GM12801 (cell line): ENCODE data around the gene HOXC11.

Experiments
- TF ChIP-seq, protein P1 (sequence below): IDR thresholded peaks from one replicate; pipeline ENCODE4 v1.5.1; 2011; ENCODE audit warnings: control low read depth; ENCODE audit not compliant: insufficient read length; ENCODE audit errors: extremely low read depth

HOXC11 gene

GRCh38 chr12:54002915-54003389 lies 30.0 kb downstream of the HOXC11 start:
- TF ChIP-seq, protein P1, sequence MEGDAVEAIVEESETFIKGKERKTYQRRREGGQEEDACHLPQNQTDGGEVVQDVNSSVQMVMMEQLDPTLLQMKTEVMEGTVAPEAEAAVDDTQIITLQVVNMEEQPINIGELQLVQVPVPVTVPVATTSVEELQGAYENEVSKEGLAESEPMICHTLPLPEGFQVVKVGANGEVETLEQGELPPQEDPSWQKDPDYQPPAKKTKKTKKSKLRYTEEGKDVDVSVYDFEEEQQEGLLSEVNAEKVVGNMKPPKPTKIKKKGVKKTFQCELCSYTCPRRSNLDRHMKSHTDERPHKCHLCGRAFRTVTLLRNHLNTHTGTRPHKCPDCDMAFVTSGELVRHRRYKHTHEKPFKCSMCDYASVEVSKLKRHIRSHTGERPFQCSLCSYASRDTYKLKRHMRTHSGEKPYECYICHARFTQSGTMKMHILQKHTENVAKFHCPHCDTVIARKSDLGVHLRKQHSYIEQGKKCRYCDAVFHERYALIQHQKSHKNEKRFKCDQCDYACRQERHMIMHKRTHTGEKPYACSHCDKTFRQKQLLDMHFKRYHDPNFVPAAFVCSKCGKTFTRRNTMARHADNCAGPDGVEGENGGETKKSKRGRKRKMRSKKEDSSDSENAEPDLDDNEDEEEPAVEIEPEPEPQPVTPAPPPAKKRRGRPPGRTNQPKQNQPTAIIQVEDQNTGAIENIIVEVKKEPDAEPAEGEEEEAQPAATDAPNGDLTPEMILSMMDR = no peak

DNA sequence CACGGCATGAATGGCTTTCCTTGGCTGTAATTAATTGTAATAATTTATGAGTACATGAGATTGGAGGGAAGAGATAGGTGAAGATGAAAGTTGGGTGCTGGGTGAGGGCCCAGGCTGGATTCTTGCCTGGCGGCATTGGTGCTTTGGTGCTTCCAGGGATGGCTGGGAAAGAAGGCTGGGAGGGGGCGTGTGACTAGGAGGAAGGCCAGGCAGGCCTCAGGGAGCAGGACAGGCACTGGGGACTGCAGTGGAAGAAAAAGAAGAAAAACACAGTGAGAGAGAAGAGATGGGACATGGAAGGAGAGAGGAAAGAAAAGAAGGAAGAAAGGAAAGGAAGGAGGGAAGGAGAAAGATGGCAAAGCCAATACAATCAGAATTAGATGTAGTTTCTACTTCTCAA lies 30.7 kb downstream of the HOXC11 start:
- TF ChIP-seq, protein P1 = no peak

GRCh38 chr12:54004063-54004840 lies 31.3 kb downstream of the HOXC11 start:
- TF ChIP-seq, protein P1 = no peak

- TF ChIP-seq, protein P1 = no peak
These were observed 32.1 kb downstream of the HOXC11 start for GRCh38 chr12:54004841-54005530.

DNA sequence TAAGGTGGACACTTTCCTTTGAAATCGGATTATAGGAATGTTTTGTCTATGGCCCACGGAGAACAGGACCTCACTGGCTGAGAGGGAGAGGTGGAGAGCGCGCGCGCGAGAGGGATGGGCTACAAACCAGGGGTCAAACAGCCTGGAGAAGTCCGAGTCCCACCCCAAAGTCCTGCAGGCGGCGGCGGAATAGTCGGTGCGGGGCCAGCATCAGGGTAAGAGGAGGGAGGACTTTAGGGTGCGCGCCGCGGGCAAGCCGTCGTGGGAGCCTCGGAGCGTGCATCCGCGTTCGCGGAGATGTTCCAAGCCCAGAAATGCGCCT lies 32.6 kb downstream of the HOXC11 start:
- TF ChIP-seq, protein P1 = no peak

DNA sequence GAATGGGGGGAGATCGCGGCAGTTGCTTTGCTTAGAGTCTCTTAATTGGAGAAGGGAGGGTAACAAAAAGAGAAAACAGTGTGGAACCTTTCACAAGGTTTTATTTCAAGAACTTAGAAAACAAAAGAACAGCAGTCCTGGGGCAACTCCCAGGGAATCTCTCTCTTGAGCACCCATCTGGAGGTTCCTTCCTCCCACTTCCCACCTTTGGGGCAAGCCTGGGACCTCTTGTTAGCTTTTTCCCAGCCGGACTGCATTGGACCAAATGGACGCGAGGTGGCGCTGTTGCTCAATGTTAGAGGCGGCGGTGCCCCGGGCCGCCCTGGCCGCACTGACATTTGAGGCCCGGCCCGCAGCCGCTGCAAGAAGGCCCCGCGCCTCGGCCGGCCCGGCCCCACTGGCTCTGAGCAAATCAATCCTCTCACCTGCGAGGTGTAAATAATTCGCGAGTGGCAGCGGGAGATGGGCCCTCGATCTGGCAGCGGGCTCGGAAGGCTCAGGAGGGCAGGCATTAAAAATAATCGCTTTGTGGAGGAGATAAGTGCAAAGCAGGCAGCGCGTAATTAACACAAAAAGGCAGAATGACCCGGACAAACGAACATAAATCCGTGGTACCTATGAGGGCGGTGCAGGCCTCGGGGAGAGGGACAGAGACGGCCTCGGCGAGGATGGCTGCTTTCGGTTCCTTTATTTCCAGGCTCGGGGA lies 33.1 kb downstream of the HOXC11 start:
- TF ChIP-seq, protein P1 = no peak

DNA sequence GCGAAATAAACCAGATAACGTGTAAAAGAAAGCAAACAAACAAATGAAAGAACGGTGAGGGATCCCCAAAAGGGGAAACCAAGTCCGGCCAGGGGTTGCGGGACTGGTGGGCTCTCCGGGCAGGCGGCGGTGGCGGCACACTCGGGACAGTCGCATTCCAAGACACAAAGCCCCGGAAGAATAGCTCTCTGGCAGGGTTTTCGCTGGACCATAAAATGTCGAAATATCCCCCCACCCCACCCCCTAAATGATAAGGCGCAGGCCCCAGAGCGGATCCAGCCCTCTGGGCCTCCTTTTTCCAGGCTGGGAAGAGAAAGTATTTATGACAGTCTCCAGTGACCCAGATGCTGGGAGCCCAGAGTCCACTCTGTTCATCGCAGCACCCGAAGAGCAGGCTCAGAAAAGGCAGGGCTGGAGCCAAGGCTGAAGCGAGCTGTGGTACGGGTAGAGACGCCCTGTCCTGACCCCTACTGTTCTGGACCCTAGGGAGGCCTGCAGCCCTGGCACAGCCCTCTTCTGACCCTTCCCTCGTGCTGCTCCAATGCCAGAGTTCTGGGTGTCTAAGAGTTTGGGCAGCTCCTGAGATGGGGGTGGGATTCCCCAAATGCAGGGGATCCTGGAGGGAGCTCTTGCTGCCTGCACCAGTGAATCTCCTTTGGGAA lies 33.8 kb downstream of the HOXC11 start:
- TF ChIP-seq, protein P1 = no peak
